ENCODE results near the gene SORCS3. TPM values are rescaled to one million over a fixed set of nuclear protein-coding genes. Genes with fewer than 3 reads are reported as not detected.

Gene SORCS3
- total RNA-seq, 3 donors from 2014 or later, result 0.60 TPM; not detected in 2

GRCh38 chr10:105192861-105193260 is 551.8 kb downstream of the SORCS3 start:
- H3K36me3 ChIP-seq (ENCODE audit: low read depth), result no peaks in the 10 kb centered on the region
- ATAC-seq (no peak), DNase-seq (no peak)
- TF ChIP-seq CTCF (IDR thresholded peaks at IDR 0.05), result no peak
- H3K4me3 ChIP-seq, result no peak overlapping the region
- intact Hi-C loops (cut with DNase I, micrococcal nuclease), result no loop called here
- H3K4me1 ChIP-seq (ENCODE audit: low read depth), result no peaks in the 10 kb centered on the region
- no peaks in the 10 kb centered on the region for H3K9me3 ChIP-seq

DNA sequence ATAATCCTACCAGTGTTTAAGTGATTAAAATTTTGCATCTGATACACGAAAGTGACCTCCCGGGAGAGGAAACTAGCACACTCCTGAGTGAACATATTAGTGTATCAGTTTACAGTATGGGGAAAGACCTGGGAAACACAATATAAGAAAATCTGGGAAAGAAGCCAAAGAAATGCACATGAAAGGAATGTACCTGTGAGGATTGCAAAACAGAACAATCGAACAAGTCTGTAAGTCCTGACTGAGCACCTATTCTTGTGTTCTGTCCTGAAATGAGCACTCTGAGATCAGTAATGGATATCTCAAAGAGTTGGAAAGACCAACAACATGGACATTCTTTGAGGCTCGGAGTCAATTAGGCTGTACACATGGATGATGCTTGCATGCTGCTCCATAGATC is 554.7 kb downstream of the SORCS3 start:
- ATAC-seq (no peak), DNase-seq (no peak)
- Histone ChIP-seq H3K4me1 (ENCODE audit: low read depth) (no peaks in the 10 kb centered on the region), H3K9me3 (no peaks in the 10 kb centered on the region), H3K4me3 (no peak overlapping the region), H3K36me3 (ENCODE audit: low read depth) (no peaks in the 10 kb centered on the region)
- intact Hi-C loops (cut with DNase I, micrococcal nuclease), result no loop called here
- TF ChIP-seq CTCF (IDR thresholded peaks at IDR 0.05), result no peak

DNA sequence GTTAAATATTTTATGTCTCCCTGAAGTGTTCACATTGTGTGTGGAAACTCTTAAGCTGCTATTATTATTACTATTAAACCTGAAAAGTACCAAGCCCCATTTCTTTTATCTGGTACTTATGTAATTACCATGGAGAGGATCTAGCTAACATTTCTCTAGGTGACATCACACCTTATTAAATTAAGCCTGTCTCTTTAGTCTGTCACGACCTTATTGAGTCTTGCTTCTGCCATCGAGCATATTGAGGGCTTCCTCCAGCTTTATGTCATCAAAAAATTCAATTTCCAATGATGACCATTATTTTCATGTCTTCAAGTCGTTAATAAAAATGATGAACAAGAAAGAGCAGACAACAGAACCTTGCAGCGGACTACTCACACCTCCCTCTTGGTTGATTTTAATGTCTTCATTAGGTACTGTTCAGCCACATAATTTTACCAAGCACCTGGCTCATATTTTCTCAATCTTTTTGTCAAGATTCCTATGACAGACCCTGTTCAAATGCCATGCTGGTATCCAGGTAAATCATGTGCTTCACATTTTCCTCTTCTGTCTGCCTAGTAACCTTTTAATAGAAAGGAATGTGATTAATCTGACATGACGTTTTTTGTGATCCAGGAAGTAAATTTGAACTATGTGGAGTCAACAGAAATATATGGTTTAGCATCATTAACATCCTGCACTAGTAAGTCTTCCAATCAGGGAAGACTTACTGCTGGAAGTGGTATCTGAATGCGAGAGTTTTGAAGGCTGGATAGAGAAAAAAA is 556.7 kb downstream of the SORCS3 start:
- intact Hi-C loops (cut with DNase I, micrococcal nuclease), result no loop called here

GRCh38 chr10:105206616-105207015 is 565.5 kb downstream of the SORCS3 start:
- no peak for ATAC-seq
- intact Hi-C loops (cut with DNase I, micrococcal nuclease), result no loop called here
- no peaks in the 10 kb centered on the region for H3K36me3 ChIP-seq (ENCODE audit: low read depth)

More for the DNA sequence above, 556.7 kb downstream of the SORCS3 start:
- H3K4me1 ChIP-seq (ENCODE audit: low read depth), result no peaks in the 10 kb centered on the region
- no peak overlapping the region for H3K4me3 ChIP-seq
- TF ChIP-seq CTCF (IDR thresholded peaks at IDR 0.05), result no peak
- H3K9me3 ChIP-seq, result no peaks in the 10 kb centered on the region
- H3K36me3 ChIP-seq (ENCODE audit: low read depth), result no peaks in the 10 kb centered on the region
- ATAC-seq (no peak), DNase-seq (no peak)

DNA sequence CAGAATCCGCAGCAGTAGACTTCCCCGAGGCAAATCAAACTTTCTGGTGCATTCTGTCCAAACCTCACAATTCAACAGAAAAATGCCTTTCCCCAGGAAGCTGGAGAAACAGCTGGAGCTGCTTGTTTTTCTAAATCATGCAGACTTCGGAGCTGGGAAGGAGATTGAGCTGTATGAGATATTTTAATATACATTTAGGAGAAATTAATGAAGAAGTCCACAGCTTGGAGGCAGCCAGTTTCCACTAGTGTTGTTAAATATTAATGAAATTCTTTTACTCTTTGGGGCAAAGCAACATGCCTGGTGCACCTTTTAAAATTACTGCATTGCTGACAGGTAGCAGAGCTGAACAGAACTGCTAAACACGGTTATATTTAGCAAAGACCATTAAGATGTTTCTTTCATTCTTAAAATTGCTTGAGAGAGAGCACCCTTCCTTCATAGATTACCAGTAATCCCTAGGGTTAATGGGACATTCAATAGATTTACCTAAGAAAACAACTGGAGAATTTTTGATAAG is 566.4 kb downstream of the SORCS3 start:
- no peaks in the 10 kb centered on the region for H3K9me3 ChIP-seq
- no peak for TF ChIP-seq CTCF (IDR thresholded peaks at IDR 0.05)
- no peak for ATAC-seq
- no peak overlapping the region for H3K4me3 ChIP-seq
- DNase-seq, result no peak
- intact Hi-C loops (cut with DNase I, micrococcal nuclease), result no loop called here
- H3K4me1 ChIP-seq (ENCODE audit: low read depth), result no peaks in the 10 kb centered on the region
- no peaks in the 10 kb centered on the region for H3K36me3 ChIP-seq (ENCODE audit: low read depth)

More at GRCh38 chr10:105206616-105207015, 565.5 kb downstream of the SORCS3 start:
- no peak overlapping the region for H3K4me3 ChIP-seq
- DNase-seq, result no peak
- no peaks in the 10 kb centered on the region for H3K9me3 ChIP-seq
- no peak for TF ChIP-seq CTCF (IDR thresholded peaks at IDR 0.05)
- H3K4me1 ChIP-seq (ENCODE audit: low read depth), result no peaks in the 10 kb centered on the region
